Ammon's horn (tissue), 1 donor: ENCODE data around the gene CCDC197.

ENCODE experiments used
- DNase-seq: peaks from one replicate; pipeline ENCODE4 v3.0.0-alpha.2; 2016; ENCODE audit warnings: low spot score

CCDC197 gene

GRCh38 chr14:93999573-93999972, 2.5 kb downstream of the CCDC197 start:
- no peak for DNase-seq

- no peak for DNase-seq
Measured at GRCh38 chr14:94000267-94000666, 3.2 kb downstream of the CCDC197 start.

- DNase-seq: no peak
Measured at GRCh38 chr14:94001016-94001415, 3.9 kb downstream of the CCDC197 start.

GRCh38 chr14:94001501-94002396, 4.6 kb downstream of the CCDC197 start:
- DNase-seq: peak; percentile 83

- no peak for DNase-seq
Measured at GRCh38 chr14:94003397-94003796, 6.3 kb downstream of the CCDC197 start.

- no peak for DNase-seq
Measured at GRCh38 chr14:94004015-94004414, 6.9 kb downstream of the CCDC197 start.

GRCh38 chr14:94005324-94006073, 8.4 kb downstream of the CCDC197 start:
- no peak for DNase-seq

- no peak for DNase-seq
Measured at GRCh38 chr14:94008234-94008633, 11.1 kb downstream of the CCDC197 start.

GRCh38 chr14:94009767-94010166, 12.7 kb downstream of the CCDC197 start:
- DNase-seq: no peak

- no peak for DNase-seq
Measured at GRCh38 chr14:94010625-94011024, 13.5 kb downstream of the CCDC197 start.

- DNase-seq: no peak
Measured at GRCh38 chr14:94011795-94012194, 14.7 kb downstream of the CCDC197 start.

- no peak for DNase-seq
Measured at GRCh38 chr14:94014382-94014781, 17.3 kb downstream of the CCDC197 start.

- no peak for DNase-seq
Measured at GRCh38 chr14:94015223-94015622, 18.1 kb downstream of the CCDC197 start.

GRCh38 chr14:94016446-94016976, 19.4 kb downstream of the CCDC197 start:
- DNase-seq: no peak

GRCh38 chr14:94018308-94018707, 21.2 kb downstream of the CCDC197 start:
- no peak for DNase-seq

GRCh38 chr14:94019329-94019728, 22.2 kb downstream of the CCDC197 start:
- DNase-seq: no peak

- no peak for DNase-seq
Measured at GRCh38 chr14:94020267-94020666, 23.2 kb downstream of the CCDC197 start.

- no peak for DNase-seq
Measured at GRCh38 chr14:94021001-94021400, 23.9 kb downstream of the CCDC197 start.

GRCh38 chr14:94021416-94022157, 24.5 kb downstream of the CCDC197 start:
- no peak for DNase-seq

GRCh38 chr14:94022532-94023411, 25.7 kb downstream of the CCDC197 start:
- DNase-seq: no peak

GRCh38 chr14:94024549-94024948, 27.4 kb downstream of the CCDC197 start:
- DNase-seq: no peak
